ENCODE results near the gene GGA1.

DNA sequence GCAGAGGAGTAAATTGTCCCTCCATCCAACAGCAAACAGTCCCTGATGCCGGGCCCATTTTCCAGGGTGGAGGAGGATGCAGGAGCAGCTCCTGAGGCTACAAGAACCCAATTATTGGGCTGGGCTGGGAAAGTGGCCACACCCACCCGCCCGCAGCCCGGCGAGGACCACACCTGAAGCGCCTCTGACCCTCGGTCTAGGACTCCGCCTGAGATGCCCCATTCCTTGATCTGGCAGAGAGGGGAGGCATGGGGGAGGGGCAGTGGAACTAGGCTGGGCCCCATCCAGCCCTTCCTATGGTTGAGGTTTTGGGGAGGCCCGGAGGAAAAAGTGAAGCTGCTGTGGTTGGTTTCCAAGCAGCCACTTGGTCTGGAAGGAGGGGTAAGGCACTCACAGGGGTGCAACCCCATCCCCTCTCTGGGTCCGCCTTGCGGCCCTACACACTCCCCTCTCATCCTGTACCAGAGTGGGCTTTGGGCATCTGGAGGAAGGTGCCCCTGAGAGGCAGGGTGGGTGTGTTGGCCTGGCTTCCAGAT lies 64.4 kb downstream of the GGA1 start:
- TF ChIP-seq, protein P1, sequence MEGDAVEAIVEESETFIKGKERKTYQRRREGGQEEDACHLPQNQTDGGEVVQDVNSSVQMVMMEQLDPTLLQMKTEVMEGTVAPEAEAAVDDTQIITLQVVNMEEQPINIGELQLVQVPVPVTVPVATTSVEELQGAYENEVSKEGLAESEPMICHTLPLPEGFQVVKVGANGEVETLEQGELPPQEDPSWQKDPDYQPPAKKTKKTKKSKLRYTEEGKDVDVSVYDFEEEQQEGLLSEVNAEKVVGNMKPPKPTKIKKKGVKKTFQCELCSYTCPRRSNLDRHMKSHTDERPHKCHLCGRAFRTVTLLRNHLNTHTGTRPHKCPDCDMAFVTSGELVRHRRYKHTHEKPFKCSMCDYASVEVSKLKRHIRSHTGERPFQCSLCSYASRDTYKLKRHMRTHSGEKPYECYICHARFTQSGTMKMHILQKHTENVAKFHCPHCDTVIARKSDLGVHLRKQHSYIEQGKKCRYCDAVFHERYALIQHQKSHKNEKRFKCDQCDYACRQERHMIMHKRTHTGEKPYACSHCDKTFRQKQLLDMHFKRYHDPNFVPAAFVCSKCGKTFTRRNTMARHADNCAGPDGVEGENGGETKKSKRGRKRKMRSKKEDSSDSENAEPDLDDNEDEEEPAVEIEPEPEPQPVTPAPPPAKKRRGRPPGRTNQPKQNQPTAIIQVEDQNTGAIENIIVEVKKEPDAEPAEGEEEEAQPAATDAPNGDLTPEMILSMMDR (IDR thresholded peaks at IDR 0.05) = no peak
- TF ChIP-seq EP300 (IDR thresholded peaks at IDR 0.05) = no peak

Data from gastroesophageal sphincter (tissue), 3 donors.